HG03280 (cell line): Measurements from ENCODE around the gene MRPL9.

Source experiments
- ATAC-seq: cut with Tn5 transposase; IDR thresholded peaks from one replicate; pipeline ENCODE4 v1.9.1; 2021; ENCODE audit warnings: mild to moderate bottlenecking, moderate library complexity; ENCODE audit not compliant: unreplicated experiment

The MRPL9 gene

GRCh38 chr1:151713044-151713443 lies 50.3 kb downstream of the MRPL9 start:
- no peak for ATAC-seq

GRCh38 chr1:151711951-151712350 lies 51.3 kb downstream of the MRPL9 start:
- no peak for ATAC-seq

- no peak for ATAC-seq
These were observed 52.1 kb downstream of the MRPL9 start for GRCh38 chr1:151711044-151711800.

- no peak for ATAC-seq
These were observed 53.0 kb downstream of the MRPL9 start for GRCh38 chr1:151710187-151710840.
